ENCODE data around the gene TACO1.

TACO1 gene

DNA sequence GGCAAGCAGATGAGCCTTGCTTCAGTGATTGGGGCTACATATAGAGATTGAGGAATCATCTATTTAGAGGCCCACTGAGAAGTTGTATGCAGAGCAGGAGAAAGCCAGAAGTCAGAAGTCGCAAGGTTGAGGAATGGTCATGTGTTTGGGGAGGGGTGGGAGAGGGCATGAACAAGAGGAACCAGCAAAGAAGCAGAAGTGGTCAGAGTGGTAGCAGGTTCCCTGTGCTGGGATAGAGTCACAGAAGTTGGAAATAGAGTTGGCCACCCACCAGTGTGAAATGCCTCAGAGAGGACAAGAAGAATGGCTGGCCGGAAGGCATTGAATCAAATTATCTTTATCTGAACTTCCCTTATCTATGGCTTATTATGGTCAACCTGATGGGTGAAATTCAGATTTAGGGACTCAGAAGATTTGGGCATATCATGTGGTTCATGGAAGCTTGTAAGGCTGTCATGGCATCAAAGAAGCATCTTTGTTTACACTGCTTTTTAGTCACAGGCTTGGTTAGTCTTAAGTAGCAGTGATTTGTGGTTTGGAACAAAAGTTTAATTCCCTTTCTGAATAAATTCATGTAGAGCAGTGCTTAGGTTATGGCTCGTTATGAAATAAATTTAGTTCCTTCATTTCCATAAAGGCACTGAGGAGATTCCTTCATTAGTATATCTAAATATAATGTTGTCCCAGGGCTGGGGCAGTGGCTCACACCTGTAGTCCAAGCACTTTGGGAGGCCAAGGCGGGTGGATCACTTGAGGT, 41.2 kb downstream of the TACO1 start:
- DNase-seq: no peak

GRCh38 chr17:63644846-63645245, 44.2 kb downstream of the TACO1 start:
- no peak for DNase-seq

DNA sequence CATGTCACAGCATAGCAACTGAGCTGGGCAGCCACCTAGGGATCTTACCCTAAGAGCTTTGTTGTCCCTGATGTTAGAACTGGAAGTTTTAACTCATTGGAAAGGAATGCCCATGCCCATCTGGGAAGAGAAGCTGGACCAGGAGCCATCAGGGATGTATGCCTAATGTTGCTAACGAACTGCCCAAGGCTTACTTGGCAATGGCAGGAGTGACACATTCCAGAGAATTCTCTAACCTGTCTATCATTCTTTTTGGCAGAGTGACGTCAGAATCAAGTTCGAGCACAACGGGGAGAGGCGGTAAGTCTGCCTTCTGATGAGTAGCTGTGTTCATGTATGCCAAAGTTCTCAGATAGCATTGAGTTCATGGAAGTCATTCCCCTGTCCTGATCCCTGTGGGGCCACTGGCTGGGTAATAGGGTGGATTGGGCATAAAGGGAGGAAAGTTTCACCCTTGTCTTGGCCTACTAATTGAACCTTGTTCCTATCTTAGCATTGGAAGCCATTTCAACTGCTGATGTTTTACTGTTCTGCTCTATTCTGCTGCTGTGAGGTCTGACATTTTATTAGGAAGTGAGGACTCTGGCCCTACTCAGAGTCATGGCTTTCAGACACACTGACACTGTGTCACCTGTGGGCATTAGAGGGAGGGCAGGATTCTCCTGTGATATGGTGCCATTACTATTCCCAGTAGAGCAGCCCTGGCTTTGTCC, 45.2 kb downstream of the TACO1 start:
- DNase-seq: no peak

GRCh38 chr17:63646488-63646806, 45.8 kb downstream of the TACO1 start:
- no peak for DNase-seq

DNA sequence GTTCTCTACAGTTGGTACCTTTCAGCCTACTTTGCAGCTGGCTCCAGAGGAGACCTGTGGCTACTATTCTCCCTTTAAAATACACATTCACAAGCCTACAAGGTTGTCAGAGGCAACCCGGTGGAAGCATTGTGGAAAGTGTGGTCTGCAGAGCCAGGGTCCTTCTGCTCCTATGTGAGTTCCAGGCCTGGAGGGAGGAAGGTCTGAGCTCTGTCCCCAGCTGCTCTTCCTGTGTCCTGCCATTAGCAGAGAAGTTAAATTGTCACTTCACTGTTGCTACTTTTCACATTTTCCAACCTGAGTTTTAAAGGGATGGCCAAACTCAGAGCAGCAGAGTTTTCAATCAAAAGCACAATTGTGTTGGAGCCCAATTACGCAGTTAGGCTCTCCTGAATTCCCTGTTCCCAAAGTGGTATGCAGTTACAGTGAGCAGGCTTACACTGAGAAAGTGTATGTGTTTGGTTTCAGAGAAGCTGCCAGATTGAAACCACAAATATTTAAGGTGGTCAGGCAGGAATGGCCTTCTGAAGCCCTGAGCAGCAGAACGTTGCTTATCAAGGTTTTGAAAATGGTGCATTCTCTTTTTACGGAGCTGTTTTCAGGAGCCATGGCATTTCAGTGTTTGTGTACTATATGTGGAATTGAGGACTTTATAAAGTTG, 46.5 kb downstream of the TACO1 start:
- no peak for DNase-seq

- DNase-seq: no peak
These were observed 47.2 kb downstream of the TACO1 start for GRCh38 chr17:63647936-63648335.

- DNase-seq: no peak
These were observed 49.1 kb downstream of the TACO1 start for GRCh38 chr17:63649813-63650212.

DNA sequence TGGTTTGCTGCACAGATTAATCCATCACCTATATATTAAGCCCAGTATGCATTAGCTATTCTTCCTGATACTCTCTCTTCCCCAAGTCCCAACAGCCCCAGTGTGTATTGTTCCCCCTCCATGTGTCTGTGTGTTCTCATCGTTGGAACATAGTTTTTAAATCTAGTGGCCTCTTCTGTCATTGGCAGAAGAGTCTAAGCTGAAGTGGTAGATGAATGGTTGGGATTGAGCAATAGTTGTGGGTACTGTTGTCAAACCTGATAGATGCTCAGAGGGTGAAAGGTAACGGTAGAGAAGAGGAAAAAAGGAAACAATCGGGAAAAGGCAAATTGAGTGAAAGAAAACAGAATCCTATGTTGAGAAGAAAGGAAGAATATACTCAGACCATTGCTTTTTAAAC, 51.4 kb downstream of the TACO1 start:
- no peak for DNase-seq

GRCh38 chr17:63653050-63653449, 52.4 kb downstream of the TACO1 start:
- DNase-seq: no peak

- no peak for DNase-seq
These were observed 57.1 kb downstream of the TACO1 start for GRCh38 chr17:63657786-63658185.

Data from effector CD8-positive, alpha-beta T cell (primary cell).